K562 (cell line): ENCODE data around the gene RPS19. TPM values are rescaled to one million over a fixed set of nuclear protein-coding genes. Genes with fewer than 3 reads are reported as not detected.

Experiments used
- ATAC-seq: fragments of 200-7000 bp; cut with Tn5 transposase; 3 replicates; pipeline ENCODE4 v1.9.1; 2020; ENCODE audit warnings: moderate library complexity
- BruUV-seq: library from RNA; stranded (reverse); fragments of 400-500 nt; replicated peaks from 2 replicates; lab custom pipeline; 2021; lab: Mats Ljungman, UMichigan
- CTCF ChIA-PET: fragments of 300-600 bp; formaldehyde crosslinking; extraction: SDS; loops from one replicate; lab custom pipeline; 2021; ENCODE audit warnings: low intra/inter-chr PET ratio; lab: Yijun Ruan, JAX
- POLR2A ChIA-PET: fragments of 300-600, 350-650 bp; sonication (Branson Sonifier 250); formaldehyde crosslinking; extraction: SDS; loops from one replicate; lab custom pipeline; 2021; ENCODE audit warnings: antibody characterized with exemption, inconsistent platforms; lab: Yijun Ruan, JAX
- DNase-seq, 4 experiments: peaks; one replicate each; pipeline versions ENCODE4 v3.0.0 to v3.0.0-alpha.2; 2011 to 2018; ENCODE audit warnings: low spot score in 3 of 4, mixed read lengths in 3 of 4; ENCODE audit errors: extremely low read depth in 1 of 4
- FAIRE-seq: peaks from 2 replicates; lab custom pipeline; 2011; peaks lifted over from hg19 to GRCh38; lab: Jason Lieb, UNC
- H2AFZ ChIP-seq: 2 replicates; pipeline ENCODE4 v1.6.0; 2011; ENCODE audit warnings: low read depth, low read length, control low read depth, inconsistent platforms
- H3K27ac ChIP-seq: fragments of 200-600 bp; 3 replicates; pipeline ENCODE4 v1.8.0; 2011; ENCODE audit warnings: low read depth, mild to moderate bottlenecking, control low read depth, inconsistent platforms, low read length, moderate library complexity, mixed read lengths; ENCODE audit errors: extremely low read depth
- H3K27me3 ChIP-seq, 2 experiments: fragments of 300-600 bp in 1 of 2; 2 replicates in 1 of 2; 3 replicates in 1 of 2; pipeline versions ENCODE4 v1.6.0 to v1.8.0; 2011; ENCODE audit warnings: inconsistent platforms in 2 of 2, low read length in 2 of 2, mild to moderate bottlenecking in 1 of 2, mixed read lengths in 1 of 2, moderate library complexity in 1 of 2; ENCODE audit not compliant: control insufficient read depth in 2 of 2, insufficient read depth in 2 of 2
- H3K36me3 ChIP-seq: fragments of 300-600 bp; 3 replicates; pipeline ENCODE4 v1.8.0; 2011; ENCODE audit warnings: mild to moderate bottlenecking, low read length, inconsistent platforms; ENCODE audit not compliant: control insufficient read depth, insufficient read depth
- H3K4me1 ChIP-seq, 2 experiments: fragments of 200-600 bp in 1 of 2; replicated peaks in 1 of 2; 2 replicates in 1 of 2; 3 replicates in 1 of 2; pipeline versions ENCODE4 v1.5.1 to v1.8.0; 2011; ENCODE audit warnings: inconsistent platforms in 2 of 2, low read length in 2 of 2, mild to moderate bottlenecking in 1 of 2, mixed read lengths in 1 of 2, moderate library complexity in 1 of 2; ENCODE audit not compliant: control insufficient read depth in 2 of 2, insufficient read depth in 2 of 2
- H3K4me2 ChIP-seq: 2 replicates; pipeline ENCODE4 v1.6.1; 2011; ENCODE audit warnings: low read length, control low read depth, inconsistent platforms, mixed read lengths; ENCODE audit not compliant: insufficient read depth
- H3K4me3 ChIP-seq: fragments of 200-600 bp; sonication (generic), shearing (Covaris generic); 2 replicates; pipeline ENCODE4 v1.5.1; 2016; ENCODE audit warnings: control low read depth, inconsistent platforms
- H3K79me2 ChIP-seq: fragments of 200-600 bp; 3 replicates; pipeline ENCODE4 v1.8.0; 2011; ENCODE audit warnings: low read length, inconsistent platforms; ENCODE audit not compliant: control insufficient read depth, insufficient read depth
- H3K9ac ChIP-seq, 2 experiments: 2 replicates each; pipeline versions ENCODE4 v1.6.0 to v1.6.1; 2011; ENCODE audit warnings: low read depth in 2 of 2, low read length in 2 of 2, control low read depth in 1 of 2, inconsistent platforms in 1 of 2, mild to moderate bottlenecking in 1 of 2, mixed read lengths in 1 of 2; ENCODE audit not compliant: insufficient read depth in 1 of 2
- H3K9me1 ChIP-seq: one replicate; pipeline ENCODE4 v1.6.0; 2011; ENCODE audit warnings: inconsistent platforms, mild to moderate bottlenecking, low read length, moderate library complexity; ENCODE audit not compliant: control insufficient read depth, insufficient read depth
- H3K9me3 ChIP-seq: replicated peaks from 2 replicates; pipeline ENCODE4 v1.5.1; 2011; ENCODE audit warnings: low read depth, low read length, inconsistent platforms; ENCODE audit not compliant: control insufficient read depth, insufficient read depth
- H4K20me1 ChIP-seq: replicated peaks from 2 replicates; pipeline ENCODE4 v1.6.1; 2011; ENCODE audit warnings: low read length, inconsistent platforms, mixed read lengths; ENCODE audit not compliant: control insufficient read depth, insufficient read depth
- ESRRA ChIP-seq: fragments of 450-650 bp; IDR thresholded peaks from 2 replicates; pipeline ENCODE4 v1.6.1; 2014; ENCODE audit warnings: low read depth, mild to moderate bottlenecking, moderate library complexity, borderline replicate concordance
- HNRNPL ChIP-seq: fragments of 200-400 bp; formaldehyde crosslinking; IDR thresholded peaks from 2 replicates; pipeline ENCODE4 v1.6.1; 2017; ENCODE audit warnings: low read depth, mild to moderate bottlenecking, low read length
- MEF2D ChIP-seq: conservative IDR thresholded peaks from 2 replicates; pipeline ENCODE4 v1.6.1; 2016; ENCODE audit warnings: low read depth, missing genetic modification characterization, missing compliant biosample characterization
- POLR2G ChIP-seq: fragments of 200-400 bp; formaldehyde crosslinking; IDR thresholded peaks from 2 replicates; pipeline ENCODE4 v1.6.1; 2017; ENCODE audit warnings: low read depth, mild to moderate bottlenecking, antibody characterized with exemption, low read length, moderate library complexity
- RBFOX2 ChIP-seq: fragments of 200-400 bp; formaldehyde crosslinking; IDR thresholded peaks from 2 replicates; pipeline ENCODE4 v1.6.1; 2017; ENCODE audit warnings: low read depth, mild to moderate bottlenecking, low read length, moderate library complexity
- ZNF277 ChIP-seq: fragments of 250-450 bp; sonication (Bioruptor Pico); IDR thresholded peaks from 2 replicates; pipeline ENCODE4 v1.8.0; 2022; ENCODE audit warnings: inconsistent platforms, mild to moderate bottlenecking, moderate library complexity, borderline replicate concordance
- WGBS: fragments of 100-300 bp; shearing (Covaris generic); methylation state at CpG from one replicate; pipeline ENCODE4 v1.1.6; 2016; ENCODE audit warnings: low coverage, mixed read lengths; ENCODE audit not compliant: insufficient coverage; ENCODE audit errors: missing lambda C conversion rate; 5-methylcytosine and 5-hydroxymethylcytosine counted together
- in situ Hi-C: fragments of 300-500 bp; cut with MboI; formaldehyde crosslinking; loops from 4 replicates; pipeline ENCODE4 v1.15.0; 2018; ENCODE audit warnings: inconsistent platforms, mixed read lengths
- intact Hi-C: fragments of 100-400 bp; cut with micrococcal nuclease; formaldehyde crosslinking; loops from 2 replicates; pipeline ENCODE4 v1.14.2; 2022
- polyA plus RNA-seq, 8 experiments: library from polyadenylated mRNA; depleted of rRNA in 4 of 8; stranded (reverse) in 5 of 8; unstranded in 3 of 8; fragments of >200 nt; fragmentation: Nextera tagmentation in 2 of 8; fragmentation: Illumina TruSeq in 1 of 8; extraction: Ambion mirVana in 2 of 8; extraction: Trizol in 1 of 8; gene quantifications; 2 replicates each; pipeline versions ENCODE4 v1.2.1 to v1.2.3, GENCODE V29; 2011 to 2014; ENCODE audit warnings: inconsistent platforms in 1 of 8, missing spikeins in 1 of 8
- total RNA-seq, 7 experiments: library from RNA; depleted of rRNA in 6 of 7; stranded (reverse); fragments of >200 nt in 6 of 7; fragmentation: Illumina TruSeq in 2 of 7; extraction: Trizol in 2 of 7; gene quantifications; 2 replicates each; pipeline versions ENCODE4 v1.2.1 to v1.2.3, GENCODE V29; 2011 to 2021; ENCODE audit warnings: low replicate concordance in 1 of 7

Gene RPS19
- total and polyA plus RNA-seq, 9 of the 15 experiments (the other 6 are each of a cell fraction or from before 2014, with no cell fraction given), result 1,964 to 3,408 (median 2,747) TPM

- POLR2A ChIA-PET, result interaction anchor here (0.6 kb wide), 1 partner anchor 17 kb away, joined by 4 read pairs; no protein-coding TSS in a partner anchor
- no peak overlapping the region for H2AFZ ChIP-seq
- H3K4me2 ChIP-seq, result no peak overlapping the region
- no peak overlapping the region for H3K27ac ChIP-seq
- H3K79me2 ChIP-seq, result no peaks in the 10 kb centered on the region
- no TSS peak for BruUV-seq
- H4K20me1 ChIP-seq, result peaks cover 22% of the 10 kb centered on the region; the same call in 1 of the 2 replicates
- TF ChIP-seq RBFOX2 (peak; percentile 36), HNRNPL (0 out of 2 replicates have a peak, but pooled peaks have one; percentile 33), ZNF277 (CRISPR knock-in tag) (no peak), MEF2D (no peak), POLR2G (peak; percentile 64), ESRRA (no peak)
- TF ChIP-seq, all 486 proteins: peak for 3
- intact Hi-C loops (no loop called here), in situ Hi-C loops (no loop called here)
- CTCF ChIA-PET, result no interaction called here
- Histone ChIP-seq H3K4me1 (peaks cover 0 to 27% of the 10 kb centered on the region in 2 experiments; a peak in 2 of 5 replicates), H3K36me3 (peaks cover 39% of the 10 kb centered on the region; the same call in 2 of the 3 replicates), H3K9me1 (peaks cover 4% of the 10 kb centered on the region), H3K9me3 (no peaks in the 10 kb centered on the region), H3K4me3 (no peak overlapping the region), H3K9ac (no peak overlapping the region; a peak in 1 of 4 replicates), H3K27me3 (peaks cover 12 to 24% of the 10 kb centered on the region in 2 experiments)
- no peak for FAIRE-seq
- ATAC-seq, result no peak
- WGBS, result 75% methylated on average over 4 of the region's 25 CpGs
- DNase-seq, result no peak
Observed at GRCh38 chr19:41907994-41908615, 48.0 kb downstream of the RPS19 start.
